Heart right ventricle (tissue), 16 donors: ENCODE results near the gene DEXI. TPM values are rescaled to one million over a fixed set of nuclear protein-coding genes. Genes with fewer than 3 reads are reported as not detected.

Experiments
- ATAC-seq, 8 donors: fragments of 200-7000 bp; cut with Tn5 transposase; one replicate each; pipeline ENCODE4 v1.9.1; 2020; ENCODE audit warnings: mild to moderate bottlenecking in 8 of 8, moderate library complexity in 8 of 8, moderate number of reproducible peaks in 1 of 8
- DNase-seq, 2 donors: peaks; one replicate each; pipeline ENCODE4 v3.0.0-alpha.2; 2020
- H3K27ac ChIP-seq, 10 donors: fragments of 200-600 bp; sonication (generic) in 2 of 10; one replicate each; pipeline versions ENCODE4 v1.5.0 to v1.8.0; 2020 to 2022; ENCODE audit warnings: mild to moderate bottlenecking in 3 of 10
- H3K27me3 ChIP-seq, 7 donors: fragments of 200-600 bp; one replicate each; pipeline ENCODE4 v1.8.0; 2021 to 2022; ENCODE audit warnings: mild to moderate bottlenecking in 2 of 7
- H3K36me3 ChIP-seq, 9 donors: fragments of 200-600 bp; sonication (generic) in 1 of 9; one replicate each; pipeline versions ENCODE4 v1.5.0 to v1.8.0; 2020 to 2022; ENCODE audit warnings: mild to moderate bottlenecking in 2 of 9
- H3K4me1 ChIP-seq, 9 donors: fragments of 200-600 bp; sonication (generic) in 1 of 9; one replicate each; pipeline versions ENCODE4 v1.5.0 to v1.8.0; 2020 to 2022; ENCODE audit warnings: mild to moderate bottlenecking in 4 of 9
- H3K4me3 ChIP-seq, 10 donors: fragments of 200-600 bp; sonication (generic) in 2 of 10; one replicate each; pipeline versions ENCODE4 v1.5.0 to v1.8.0; 2020 to 2022; ENCODE audit warnings: mild to moderate bottlenecking in 7 of 10, moderate library complexity in 2 of 10
- H3K9me3 ChIP-seq, 11 donors: fragments of 200-600 bp in 10 of 11; sonication (generic) in 2 of 11; one replicate each; pipeline versions ENCODE4 v1.5.0 to v1.8.0; 2013 to 2022; ENCODE audit warnings: mild to moderate bottlenecking in 2 of 11, control low read depth in 1 of 11, moderate library complexity in 1 of 11
- WGBS, 2 donors: extraction: QIAGEN DNeasy Blood & Tissue Kit; methylation state at CpG; one replicate each; pipeline ENCODE4 v1.1.7; 2013; ENCODE audit warnings: inconsistent platforms in 1 of 2; 5-methylcytosine and 5-hydroxymethylcytosine counted together
- intact Hi-C, 10 donors: fragments of 100-400 bp; cut with DNase I; formaldehyde crosslinking; loops; one replicate each; pipeline versions ENCODE4 v1.11.1 to v1.14.2; 2022
- polyA plus RNA-seq, 2 donors: library from polyadenylated mRNA; stranded (reverse); fragments of 200-250 nt; gene quantifications; one replicate each; pipeline ENCODE4 v1.2.3, GENCODE V29; 2013
- total RNA-seq, 10 donors: library from RNA; stranded (reverse); fragmentation: NEBNext Ultra II Directional in 3 of 10; extraction: Animal tissue kit (Norgen Biotek cat#: 25700) in 3 of 10; gene quantifications; one replicate each; pipeline versions ENCODE4 v1.2.1 to v1.2.4, GENCODE V29; 2021 to 2023
- TF ChIP-seq, protein P1 (sequence below), 9 donors: fragments of 200-600 bp; sonication (generic) in 2 of 9; IDR thresholded peaks; one replicate each; pipeline versions ENCODE4 v1.5.0 to v1.8.0; 2021 to 2022; ENCODE audit warnings: antibody characterized with exemption in 9 of 9, mild to moderate bottlenecking in 5 of 9, moderate library complexity in 1 of 9
- donor health status: Arrhythmogenic right ventricular cardiomyopathy.
- donor health status: ischemic (EF 13 %, LVEDD 7.1; RV severe dilation, severe dysfunction).
- donor health status: healthy with polysubstance abuse.
- donor health status: DM: no; HTN: yes; CAD: no.
- donor health status: DM: no; HTN: no; CAD: no.
- donor health status: ischemic (EF 25% LVEDD 6.9; RV normal size, moderate dysfunction).
- donor health status: ischemic (EF 25% LVEDD 5.7; RV mildly dilated, moderate dysfunction).
- donor health status: healthy.
- donor health status: DM: yes; HTN: yes; CAD: no.
- donor health status: Ischemic cardiomyopathy.
- donor health status: ischemic (EF 35%, LVEDD 5.7; RV mildly dilated, moderate dysfunction).
- donor health status: nonischemic (EF 11% LVEDD 7.7; RV severe dilation, severe dysfunction).
- donor health status: DM: yes; HTN: yes; CAD: no.
- donor health status: PGD.
- donor health status: ischemic (EF 29% LVEDD 5.4; RV normal size, mild dysfunction).
- donor health status: nonischemic (EF 23%, LVEDD 6.1; RV moderate dilation, normal function).

DEXI gene
- total and polyA plus RNA-seq, 12 donors, result 68.8 to 109 (median 88.5) TPM

DNA sequence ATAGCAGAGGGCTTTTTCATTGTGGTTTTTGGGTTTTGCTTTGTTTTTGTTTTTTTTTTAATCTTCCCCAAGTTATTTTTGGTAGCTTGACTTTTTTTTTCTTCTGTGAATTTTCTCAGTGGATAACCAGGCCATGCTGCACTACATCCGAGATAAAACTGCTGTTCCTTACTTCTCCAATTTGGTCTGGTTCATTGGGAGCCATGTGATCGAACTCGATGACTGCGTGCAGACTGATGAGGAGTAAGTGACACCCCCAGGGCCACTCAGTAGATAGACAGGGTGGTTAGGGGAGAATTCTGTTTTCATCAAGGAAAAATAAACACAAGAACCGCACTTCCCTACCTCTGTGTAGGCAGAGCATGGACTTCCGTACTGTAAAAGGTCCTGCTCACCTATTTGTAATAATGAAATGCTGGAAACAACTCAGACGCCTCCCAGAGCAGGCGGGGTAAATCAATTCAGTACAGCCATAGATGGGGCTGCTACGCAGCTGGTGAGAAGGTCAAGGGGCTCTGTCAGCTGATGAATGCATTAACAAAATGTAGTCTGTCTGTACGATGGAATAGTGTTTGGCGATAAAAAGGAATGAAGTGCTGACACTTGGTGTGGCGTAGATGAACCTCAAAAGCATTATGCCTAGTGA, 30.7 kb upstream of the DEXI start:
- intact Hi-C loops, result loop anchor here in 7 of 10 donors (2.0 to 10.0 kb wide), 6 partner anchors 124 to 384 kb away; partner anchors contain the start of gene SOCS1 (in 2 of the 7)

DNA sequence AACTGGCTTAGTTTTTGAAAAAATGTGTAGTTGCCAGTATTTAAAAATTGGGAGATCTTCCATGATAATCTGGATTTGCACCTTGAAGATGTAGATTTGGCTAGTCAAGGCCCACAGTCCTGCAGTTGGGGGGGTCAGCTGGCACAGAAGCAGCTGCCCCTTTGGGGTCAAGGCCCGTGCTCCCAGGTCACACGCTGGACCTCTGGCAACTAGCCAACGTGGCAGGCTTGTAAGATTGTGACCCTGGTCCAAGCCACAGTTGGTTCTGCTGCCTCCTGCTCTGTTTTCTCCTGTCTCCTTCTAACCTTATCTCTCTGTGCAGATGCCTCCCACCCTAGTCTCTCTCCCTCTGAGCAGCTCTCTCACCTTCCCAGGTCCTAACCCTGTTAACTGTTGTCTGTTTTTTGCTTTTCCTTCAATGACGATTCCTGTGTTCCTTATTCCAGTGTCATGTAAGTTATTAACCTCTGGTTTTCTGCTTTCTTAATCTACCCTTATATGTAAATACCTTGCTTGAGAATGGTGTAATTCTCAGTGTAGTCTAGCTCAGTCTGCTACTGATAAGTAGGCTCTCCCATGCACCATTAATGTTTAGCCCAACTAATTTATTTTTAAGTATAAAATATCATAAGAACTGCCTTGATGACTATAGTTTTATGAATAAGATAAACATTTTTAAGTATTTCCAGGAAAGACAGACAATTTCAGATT, 30.0 kb upstream of the DEXI start:
- ATAC-seq (no peak), DNase-seq (no peak)
- Histone ChIP-seq H3K36me3 (peaks cover 0 to 82% (median 2%) of the 10 kb centered on the region in 9 donors), H3K27me3 (no peaks in the 10 kb centered on the region), H3K4me3 (no peak overlapping the region), H3K9me3 (no peaks in the 10 kb centered on the region), H3K27ac (no peak overlapping the region), H3K4me1 (peaks cover 0 to 31% (median 15%) of the 10 kb centered on the region in 9 donors)
- TF ChIP-seq, protein P1, sequence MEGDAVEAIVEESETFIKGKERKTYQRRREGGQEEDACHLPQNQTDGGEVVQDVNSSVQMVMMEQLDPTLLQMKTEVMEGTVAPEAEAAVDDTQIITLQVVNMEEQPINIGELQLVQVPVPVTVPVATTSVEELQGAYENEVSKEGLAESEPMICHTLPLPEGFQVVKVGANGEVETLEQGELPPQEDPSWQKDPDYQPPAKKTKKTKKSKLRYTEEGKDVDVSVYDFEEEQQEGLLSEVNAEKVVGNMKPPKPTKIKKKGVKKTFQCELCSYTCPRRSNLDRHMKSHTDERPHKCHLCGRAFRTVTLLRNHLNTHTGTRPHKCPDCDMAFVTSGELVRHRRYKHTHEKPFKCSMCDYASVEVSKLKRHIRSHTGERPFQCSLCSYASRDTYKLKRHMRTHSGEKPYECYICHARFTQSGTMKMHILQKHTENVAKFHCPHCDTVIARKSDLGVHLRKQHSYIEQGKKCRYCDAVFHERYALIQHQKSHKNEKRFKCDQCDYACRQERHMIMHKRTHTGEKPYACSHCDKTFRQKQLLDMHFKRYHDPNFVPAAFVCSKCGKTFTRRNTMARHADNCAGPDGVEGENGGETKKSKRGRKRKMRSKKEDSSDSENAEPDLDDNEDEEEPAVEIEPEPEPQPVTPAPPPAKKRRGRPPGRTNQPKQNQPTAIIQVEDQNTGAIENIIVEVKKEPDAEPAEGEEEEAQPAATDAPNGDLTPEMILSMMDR (IDR thresholded peaks at IDR 0.05), result no peak
- WGBS, 2 donors, result 52 to 57% methylated on average over 4 of the region's 4 CpGs
- intact Hi-C loops, result loop anchor here in 7 of 10 donors (2.0 to 10.0 kb wide), 6 partner anchors 125 to 385 kb away; partner anchors contain the start of gene SOCS1 (in 2 of the 7)

More for the DNA sequence above, 30.7 kb upstream of the DEXI start:
- H3K4me1 ChIP-seq, result peaks cover 0 to 28% (median 15%) of the 10 kb centered on the region in 9 donors
- no peaks in the 10 kb centered on the region for H3K9me3 ChIP-seq
- H3K27me3 ChIP-seq, result no peaks in the 10 kb centered on the region
- H3K36me3 ChIP-seq, result peaks cover 0 to 86% (median 5%) of the 10 kb centered on the region in 9 donors
- no peak overlapping the region for H3K4me3 ChIP-seq
- WGBS, 2 donors, result 89 to 90% methylated on average over 12 of the region's 12 CpGs
- no peak for ATAC-seq
- no peak for DNase-seq
- TF ChIP-seq, protein P1 (IDR thresholded peaks at IDR 0.05), result no peak
- H3K27ac ChIP-seq, result no peak overlapping the region

DNA sequence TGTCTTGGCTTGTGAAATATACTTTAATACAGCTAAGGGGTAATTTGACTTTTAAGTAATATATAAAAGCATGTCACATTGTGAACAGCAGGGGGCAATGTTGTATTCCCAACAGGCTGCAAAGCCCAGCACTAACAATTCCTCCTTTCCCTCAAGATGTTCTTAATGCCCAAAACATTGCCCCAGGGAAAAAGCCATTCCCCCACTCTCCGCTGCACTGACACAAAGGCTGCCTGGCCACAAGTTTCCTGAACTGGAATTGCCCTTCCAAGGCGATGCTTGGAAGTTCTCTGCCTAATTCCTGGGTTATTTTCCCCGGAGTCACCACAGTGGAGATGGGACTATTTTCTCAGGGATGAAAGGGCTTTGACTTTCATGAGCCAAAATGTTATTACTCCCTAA, 29.3 kb upstream of the DEXI start:
- Histone ChIP-seq H3K27ac (no peak overlapping the region), H3K9me3 (no peaks in the 10 kb centered on the region), H3K27me3 (no peaks in the 10 kb centered on the region), H3K4me1 (peaks cover 0 to 31% (median 15%) of the 10 kb centered on the region in 9 donors), H3K4me3 (no peak overlapping the region), H3K36me3 (peaks cover 0 to 82% (median 0%) of the 10 kb centered on the region in 9 donors)
- 41 to 50% methylated on average over 3 of the region's 3 CpGs for WGBS, 2 donors
- ATAC-seq, result peak; percentile 34 to 72 (median 66)
- DNase-seq, result peak in 1 of 2 donors; percentile 70
- intact Hi-C loops, result loop anchor here in 8 of 10 donors (1.0 to 10.0 kb wide), 7 partner anchors 126 to 386 kb away; partner anchors contain the start of gene SOCS1 (in 4 of the 8)
- TF ChIP-seq, protein P1 (IDR thresholded peaks at IDR 0.05), result peak; percentile 72 to 87 (median 81)

DNA sequence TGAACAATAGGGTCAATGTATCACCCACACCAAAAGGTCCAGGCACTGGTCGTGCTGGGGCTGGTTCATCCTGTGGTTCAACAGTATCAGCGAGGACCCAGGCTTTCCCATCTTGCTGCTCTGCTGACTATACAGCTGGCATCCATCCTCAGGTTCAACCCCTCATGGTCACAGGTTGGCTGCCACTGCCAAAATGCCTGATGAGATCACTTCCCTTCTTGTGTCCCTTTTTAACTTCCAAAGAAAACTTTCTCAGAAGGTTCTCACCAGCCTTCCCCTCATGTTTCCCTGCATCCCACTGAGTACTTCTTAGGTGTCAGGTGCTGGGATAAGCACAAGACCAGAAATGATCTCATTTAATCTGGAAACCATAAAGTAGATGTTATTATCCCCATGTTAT, 27.8 kb upstream of the DEXI start:
- Histone ChIP-seq H3K4me1 (peaks cover 0 to 31% (median 15%) of the 10 kb centered on the region in 9 donors), H3K27ac (no peak overlapping the region), H3K36me3 (peaks cover 0 to 80% (median 0%) of the 10 kb centered on the region in 9 donors), H3K9me3 (no peaks in the 10 kb centered on the region), H3K4me3 (no peak overlapping the region), H3K27me3 (no peaks in the 10 kb centered on the region)
- TF ChIP-seq, protein P1 (IDR thresholded peaks at IDR 0.05), result no peak
- DNase-seq, result no peak
- no peak for ATAC-seq
- intact Hi-C loops, result loop anchor here in 8 of 10 donors (2.0 to 10.0 kb wide), 6 partner anchors 127 to 387 kb away; partner anchors contain the start of gene SOCS1 (in 4 of the 8)
- WGBS, 2 donors, result 89 to 93% methylated on average over 2 of the region's 2 CpGs
